Measurements from ENCODE around the gene ZBP1.

The ZBP1 gene

GRCh38 chr20:57596998-57597939 lies 23.0 kb downstream of the ZBP1 start:
- DNase-seq (ENCODE audit: low read depth) = peak; percentile 57

DNA sequence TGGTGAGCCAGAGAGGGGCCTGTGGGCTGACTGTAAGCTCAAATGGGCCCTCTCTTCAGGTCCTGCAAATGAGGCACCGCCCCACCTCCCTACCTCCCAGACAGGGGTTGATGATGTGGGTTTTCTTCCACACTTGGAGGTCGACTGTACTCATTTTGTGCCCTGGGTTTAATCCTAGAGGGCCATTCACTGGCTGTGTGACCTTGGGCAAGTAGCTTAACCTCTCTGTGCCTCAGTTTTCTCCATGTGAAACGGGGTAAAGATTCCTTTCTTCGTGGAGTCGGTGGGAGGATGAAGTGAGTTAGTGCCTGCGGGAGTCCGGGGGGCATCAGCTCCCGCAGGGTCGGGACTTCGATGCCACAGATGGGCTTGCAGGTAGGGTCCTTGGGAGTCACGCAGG lies 23.9 kb downstream of the ZBP1 start:
- DNase-seq (ENCODE audit: low read depth) = no peak

- no peak for DNase-seq (ENCODE audit: low read depth)
Measured at GRCh38 chr20:57595041-57596030, 24.9 kb downstream of the ZBP1 start.

GRCh38 chr20:57594092-57594951 lies 25.9 kb downstream of the ZBP1 start:
- peak; percentile 23 for DNase-seq (ENCODE audit: low read depth)

- no peak for DNase-seq (ENCODE audit: low read depth)
Measured at GRCh38 chr20:57593134-57593886, 26.9 kb downstream of the ZBP1 start.

- no peak for DNase-seq (ENCODE audit: low read depth)
Measured at GRCh38 chr20:57592263-57593092, 27.7 kb downstream of the ZBP1 start.

DNA sequence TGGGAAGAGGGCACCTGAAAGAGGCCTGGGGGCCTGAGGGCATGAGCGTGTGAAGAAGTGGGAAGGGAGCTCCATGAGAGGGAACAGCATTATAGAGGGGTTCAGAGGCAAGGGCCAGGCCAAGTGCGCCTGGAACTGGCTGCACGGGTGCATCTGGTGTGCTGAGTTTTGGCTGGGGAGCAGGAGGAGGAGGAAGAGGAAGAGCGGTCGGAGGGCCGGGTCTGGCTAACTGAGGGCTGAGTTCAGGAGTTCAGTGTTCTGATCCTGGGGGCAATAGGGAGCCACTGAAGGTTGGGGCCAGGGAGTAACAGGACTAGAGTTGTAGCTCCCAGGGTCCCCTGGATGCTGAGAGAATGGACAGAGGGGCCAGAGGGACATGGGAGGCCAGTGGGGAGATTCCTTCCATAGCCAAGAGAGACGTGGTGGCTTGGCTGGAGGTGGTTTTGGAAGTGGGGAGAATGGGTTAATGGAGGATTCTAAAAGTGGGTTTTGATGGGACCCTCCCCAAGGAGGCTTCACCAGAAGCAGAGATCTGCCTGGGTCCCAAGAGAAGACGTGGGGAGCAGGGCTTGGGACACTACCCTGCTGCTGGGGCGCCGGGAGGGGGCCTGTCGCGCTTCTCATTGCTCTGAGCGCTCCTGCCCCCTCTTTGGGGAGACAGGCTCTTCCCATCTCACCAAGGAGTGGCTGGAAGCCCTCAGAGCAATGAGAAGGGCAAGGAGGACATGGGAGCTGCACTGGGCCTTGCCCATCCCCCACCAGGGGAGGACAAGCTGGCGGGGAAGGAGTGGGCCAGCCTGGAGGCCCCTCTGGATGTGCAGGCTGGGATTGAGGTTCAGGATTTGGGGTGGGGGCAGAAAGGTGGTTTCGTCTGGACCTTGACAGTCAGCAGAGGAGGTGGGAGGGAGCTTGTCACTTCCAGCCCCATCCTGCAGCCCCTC lies 28.7 kb downstream of the ZBP1 start:
- DNase-seq (ENCODE audit: low read depth) = no peak

- DNase-seq (ENCODE audit: low read depth) = no peak
Measured at GRCh38 chr20:57590485-57591288, 29.5 kb downstream of the ZBP1 start.

DNA sequence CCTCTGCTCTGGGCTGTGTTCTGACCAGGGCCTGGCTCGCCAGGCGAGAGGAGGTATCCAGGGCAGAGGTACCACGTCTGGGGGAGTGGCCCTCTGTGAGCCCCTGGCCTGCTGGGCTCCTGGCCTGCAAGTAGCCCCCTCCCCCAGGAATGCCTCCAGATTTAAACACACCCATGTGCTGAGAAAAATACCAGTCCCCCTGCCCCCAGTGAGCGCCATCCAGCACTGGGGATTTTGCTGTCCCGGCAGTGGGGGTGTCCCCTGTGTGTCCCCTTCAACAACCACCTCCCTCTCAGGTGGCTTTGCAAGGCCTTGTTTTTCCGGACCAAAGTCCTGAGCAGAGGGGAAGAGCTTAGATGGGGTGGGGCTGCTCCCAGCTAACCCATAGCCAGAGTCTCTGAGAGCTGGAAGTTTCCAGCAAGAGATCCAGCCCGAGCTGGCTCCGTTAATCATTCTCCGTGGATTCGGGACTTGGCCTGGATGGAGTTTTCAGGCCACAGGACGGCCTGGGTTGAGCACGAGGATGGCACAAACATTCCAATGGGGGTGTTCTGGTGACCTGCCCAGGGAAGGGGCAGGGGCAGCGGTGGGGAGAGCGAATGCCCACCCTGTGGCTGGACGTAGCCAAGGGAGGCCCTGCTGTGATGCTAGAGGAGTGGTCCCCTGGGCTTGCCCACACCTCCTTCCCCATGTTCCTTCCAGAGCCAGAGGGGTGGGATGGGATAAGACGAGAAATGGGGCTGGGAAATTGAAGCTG lies 30.3 kb downstream of the ZBP1 start:
- DNase-seq (ENCODE audit: low read depth) = no peak

DNA sequence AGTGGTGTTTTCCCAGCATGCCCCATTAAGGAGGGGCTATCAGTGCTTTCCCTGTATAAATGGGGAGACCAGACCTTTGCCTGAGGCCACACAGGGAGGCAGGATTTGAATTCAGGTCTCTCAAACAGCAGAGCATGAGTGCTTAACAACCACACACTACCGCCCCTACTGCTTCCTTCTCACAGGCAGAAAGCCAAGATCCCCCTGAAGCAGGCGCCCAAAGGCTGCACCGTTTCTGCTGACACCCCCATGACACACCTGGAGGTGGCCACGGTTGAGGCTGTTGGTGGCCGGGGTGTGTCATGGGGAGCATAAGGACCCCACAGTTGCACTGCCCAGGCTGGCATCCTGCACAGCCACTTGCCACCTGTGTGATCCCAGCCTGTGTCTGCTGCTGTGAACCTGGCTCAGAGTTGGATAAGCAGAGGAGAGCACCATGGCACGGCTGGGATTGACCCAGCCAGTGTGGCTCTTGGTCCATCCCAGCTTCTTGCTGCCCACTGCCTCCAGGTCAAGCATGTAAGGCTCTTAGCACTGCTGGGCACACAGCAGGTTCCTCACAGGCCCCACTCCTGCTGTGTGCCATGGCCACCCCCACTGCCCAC lies 31.0 kb downstream of the ZBP1 start:
- DNase-seq (ENCODE audit: low read depth) = no peak

DNA sequence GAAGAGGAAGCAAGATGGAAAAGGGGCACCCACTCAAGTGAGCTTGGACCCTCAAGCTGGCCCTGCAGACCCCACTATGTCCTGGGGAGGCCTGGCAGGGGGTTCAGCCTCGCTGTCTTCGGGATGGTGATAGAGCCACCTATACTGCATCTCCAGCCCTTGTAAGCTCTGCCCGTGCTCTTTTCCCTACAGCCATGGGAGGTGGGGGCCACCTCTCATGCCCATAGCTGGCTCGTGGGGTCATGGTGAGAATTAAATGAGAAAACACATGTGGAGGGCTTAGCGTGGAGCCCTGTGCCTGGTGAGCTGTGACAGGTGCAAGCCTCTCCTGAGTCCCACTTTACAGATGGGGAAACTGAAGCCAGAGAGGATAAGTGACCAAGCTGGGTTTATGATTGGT lies 31.6 kb downstream of the ZBP1 start:
- DNase-seq (ENCODE audit: low read depth) = no peak

DNA sequence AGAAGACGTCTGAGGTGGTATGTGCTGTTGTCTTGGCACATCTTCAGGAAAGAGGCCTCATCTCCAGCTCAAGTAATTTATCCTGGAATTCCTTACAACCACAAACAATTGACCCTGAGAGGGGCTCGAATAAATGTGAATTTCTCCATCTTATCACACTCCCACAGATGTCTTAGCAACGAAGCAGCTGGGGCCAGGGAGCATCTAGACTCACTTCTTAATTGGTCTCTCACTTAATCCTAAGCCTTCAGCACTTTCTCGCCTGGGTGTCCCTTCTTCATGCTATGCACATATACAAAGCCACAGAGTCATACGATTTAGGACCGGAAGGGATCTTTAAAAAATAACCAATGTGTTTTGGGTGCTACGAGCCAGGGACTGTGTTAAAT lies 32.2 kb downstream of the ZBP1 start:
- no peak for DNase-seq (ENCODE audit: low read depth)

DNA sequence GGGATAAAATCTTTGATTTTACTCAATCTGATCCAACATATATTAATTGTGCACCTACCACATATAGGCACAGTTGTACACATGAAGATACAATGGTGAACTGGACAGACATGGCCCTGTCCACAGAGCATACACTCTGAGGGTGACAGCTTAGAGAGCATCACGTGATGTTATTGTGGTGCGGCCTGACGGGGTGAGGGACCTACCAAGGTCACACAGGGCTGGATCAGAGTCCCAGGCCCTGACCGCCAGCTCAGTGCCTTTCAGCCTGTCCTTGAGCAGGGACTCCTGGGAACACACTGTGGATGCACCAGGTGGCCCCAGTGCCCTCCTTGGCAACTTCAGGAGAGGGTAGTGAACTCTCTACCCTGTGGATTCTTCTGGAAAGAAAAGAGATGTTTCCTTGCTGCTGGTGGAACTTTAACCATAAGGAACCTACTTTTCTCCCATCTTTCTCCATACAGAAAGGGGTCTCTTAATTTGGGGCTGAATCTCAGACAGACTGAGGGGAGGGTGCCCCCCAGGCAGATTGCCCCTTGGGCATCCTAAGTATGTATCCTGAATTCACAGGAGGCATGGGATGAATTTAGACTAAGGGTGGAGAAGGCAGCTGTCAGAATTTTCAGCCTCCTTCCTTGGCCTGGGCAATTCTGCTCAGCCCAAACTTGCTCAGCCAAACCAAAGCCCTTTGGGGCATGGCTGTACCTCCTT lies 32.8 kb downstream of the ZBP1 start:
- DNase-seq (ENCODE audit: low read depth) = no peak

DNA sequence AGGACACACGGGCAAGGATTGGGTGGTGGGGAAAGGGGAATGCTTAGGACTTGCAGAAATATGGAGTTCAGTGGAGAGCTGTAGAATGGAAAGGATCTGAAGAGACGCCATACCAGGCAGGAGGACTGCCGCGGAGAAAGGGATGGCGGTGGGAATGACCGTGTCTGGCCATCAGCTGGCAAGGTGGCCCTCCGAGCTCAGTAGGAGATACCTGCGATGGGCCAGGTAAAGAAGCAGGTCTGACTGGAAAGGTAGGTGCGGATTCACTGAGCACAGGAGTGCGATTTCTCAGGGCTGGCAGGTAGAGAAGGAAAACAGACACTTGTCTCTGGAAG lies 33.3 kb downstream of the ZBP1 start:
- no peak for DNase-seq (ENCODE audit: low read depth)

GRCh38 chr20:57586370-57586793 lies 33.8 kb downstream of the ZBP1 start:
- DNase-seq (ENCODE audit: low read depth) = no peak

- no peak for DNase-seq (ENCODE audit: low read depth)
Measured at GRCh38 chr20:57585466-57586213, 34.6 kb downstream of the ZBP1 start.

All from stimulated activated CD8-positive, alpha-beta memory T cell treated with anti-CD3 and anti-CD28 coated beads, Interleukin-12 subunit alpha, Interleukin-12 subunit beta, amount 100 ng/mL, for 1 hour (primary cell).